ENCODE data around the gene LINGO3. TPM values are rescaled to one million over a fixed set of nuclear protein-coding genes. Genes with fewer than 3 reads are reported as not detected.
A peak's percentile ranks its signal among the peaks of the same experiment; 100 is the strongest.

LINGO3 gene
- total RNA-seq, 4 donors from 2014 or later, result not detected

DNA sequence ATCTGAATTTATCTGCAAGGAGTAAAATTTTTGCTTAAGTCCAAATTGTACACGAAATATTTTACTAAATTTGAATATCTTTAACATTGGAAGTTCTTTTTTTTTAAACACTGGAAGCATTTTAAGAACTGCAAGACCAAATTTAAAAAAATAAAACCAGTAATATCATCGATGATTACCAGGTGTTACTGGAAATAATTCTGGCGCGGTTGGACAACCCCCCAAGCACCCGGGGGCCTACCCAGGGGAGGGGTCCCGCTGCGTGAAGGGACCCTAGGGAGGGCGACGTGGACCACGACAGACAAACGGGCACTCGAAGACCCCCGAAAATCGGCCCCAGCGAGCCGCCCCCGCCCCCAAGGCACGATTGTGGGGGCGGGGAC lies 39.1 kb downstream of the LINGO3 start:
- peaks cover 15 to 25% (median 21%) of the 10 kb centered on the region in 4 donors for H3K36me3 ChIP-seq
- H3K27ac ChIP-seq (replicated peaks in 1 of 4), result peak overlapping the region; percentile 99 to 100 (median 100)
- peak overlapping the region; percentile 82 to 100 (median 98) for H3K4me3 ChIP-seq
- WGBS, result 2% methylated on average over 8 of the region's 19 CpGs
- DNase-seq (ENCODE audit: extremely low spot score), result no peak
- peaks cover 36 to 55% (median 49%) of the 10 kb centered on the region in 4 donors for H3K4me1 ChIP-seq
- intact Hi-C loops (cut with DNase I), result no loop called here
- no peaks in the 10 kb centered on the region for H3K9me3 ChIP-seq
- TF ChIP-seq POLR2AphosphoS5 (IDR thresholded peaks at IDR 0.05), result no peak
- no peak for TF ChIP-seq EP300 (IDR thresholded peaks at IDR 0.05)
- H3K27me3 ChIP-seq, result no peaks in the 10 kb centered on the region

- Histone ChIP-seq H3K4me1 (peaks cover 32 to 51% (median 45%) of the 10 kb centered on the region in 4 donors), H3K4me3 (peak overlapping the region; percentile 82 to 100 (median 98)), H3K9me3 (no peaks in the 10 kb centered on the region), H3K27ac (replicated peaks in 1 of 4) (peak overlapping the region in 2 of 4 donors; percentile 99 to 100), H3K36me3 (peaks cover 15 to 24% (median 20%) of the 10 kb centered on the region in 4 donors), H3K27me3 (no peaks in the 10 kb centered on the region)
- 79% methylated on average over 4 of the region's 4 CpGs for WGBS
- DNase-seq (ENCODE audit: extremely low spot score), result no peak
- intact Hi-C loops (cut with DNase I), result no loop called here
- no peak for TF ChIP-seq POLR2AphosphoS5 (IDR thresholded peaks at IDR 0.05)
- no peak for TF ChIP-seq EP300 (IDR thresholded peaks at IDR 0.05)
- no peak for TF ChIP-seq CTCF (IDR thresholded peaks at IDR 0.05)
- no peak for TF ChIP-seq POLR2A (IDR thresholded peaks at IDR 0.05; ENCODE audit: low read depth)
These were observed 39.5 kb downstream of the LINGO3 start for GRCh38 chr19:2268480-2268830.

GRCh38 chr19:2266183-2266993 lies 41.6 kb downstream of the LINGO3 start:
- TF ChIP-seq CTCF (IDR thresholded peaks at IDR 0.05), result no peak
- no peak for TF ChIP-seq EP300 (IDR thresholded peaks at IDR 0.05)
- peak; percentile 20 to 60 for TF ChIP-seq POLR2AphosphoS5 (IDR thresholded peaks at IDR 0.05)
- TF ChIP-seq POLR2A (IDR thresholded peaks at IDR 0.05; ENCODE audit: low read depth), result no peak

DNA sequence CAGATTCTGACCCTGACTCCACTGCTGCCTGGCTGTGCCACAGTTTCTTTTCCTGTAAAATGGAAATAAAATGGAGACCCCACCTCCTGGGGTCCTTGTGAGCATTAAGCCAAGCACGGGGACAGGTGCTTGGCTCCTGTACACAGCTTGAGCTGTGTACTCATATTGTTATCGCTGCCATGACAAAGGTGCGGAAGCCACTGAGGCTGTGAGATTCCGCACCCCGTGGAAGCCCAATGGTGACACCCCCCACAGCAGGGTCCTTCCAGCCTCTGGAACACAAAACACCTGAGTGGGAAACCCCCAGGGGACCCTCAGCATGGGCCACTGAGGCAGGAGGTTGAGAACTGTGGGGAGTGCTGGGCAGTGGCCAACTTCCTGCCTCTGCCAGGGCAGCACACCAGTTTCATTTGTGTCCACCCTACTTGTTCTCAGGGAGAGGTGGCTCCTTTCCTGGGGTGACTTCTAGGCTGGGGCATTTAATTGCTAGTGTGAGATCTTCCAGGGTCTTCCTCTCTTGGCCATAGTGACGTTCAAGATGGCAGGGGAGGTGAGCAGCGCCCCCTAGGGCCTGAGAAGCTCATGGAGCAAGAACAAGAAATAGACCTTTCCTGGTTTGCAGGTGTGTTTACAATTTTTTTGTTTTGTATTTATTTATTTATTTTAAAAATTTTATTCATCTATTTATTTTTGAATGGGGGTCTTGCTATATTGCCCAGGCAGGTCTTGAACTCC lies 46.3 kb downstream of the LINGO3 start:
- H3K4me3 ChIP-seq, result no peak overlapping the region
- H3K27ac ChIP-seq (replicated peaks in 1 of 4), result no peak overlapping the region
- no peaks in the 10 kb centered on the region for H3K27me3 ChIP-seq
- intact Hi-C loops (cut with DNase I), result no loop called here
- WGBS, result 40% methylated on average over 3 of the region's 7 CpGs
- DNase-seq (ENCODE audit: extremely low spot score), result no peak
- peaks cover 4 to 6% (median 5%) of the 10 kb centered on the region in 4 donors for H3K4me1 ChIP-seq
- TF ChIP-seq POLR2A (IDR thresholded peaks at IDR 0.05; ENCODE audit: low read depth) (no peak), CTCF (IDR thresholded peaks at IDR 0.05) (peak; percentile 31 to 52 (median 43))
- H3K36me3 ChIP-seq, result no peaks in the 10 kb centered on the region
- no peaks in the 10 kb centered on the region for H3K9me3 ChIP-seq

More at GRCh38 chr19:2266183-2266993, 41.6 kb downstream of the LINGO3 start:
- Histone ChIP-seq H3K9me3 (no peaks in the 10 kb centered on the region), H3K4me1 (peaks cover 11 to 30% (median 24%) of the 10 kb centered on the region in 4 donors), H3K36me3 (peaks cover 0 to 3% (median 2%) of the 10 kb centered on the region in 4 donors), H3K27ac (replicated peaks in 1 of 4) (peak overlapping the region; percentile 21 to 62 (median 42)), H3K4me3 (no peak overlapping the region), H3K27me3 (no peaks in the 10 kb centered on the region)
- WGBS, result 54% methylated on average over 13 of the region's 18 CpGs
- DNase-seq (ENCODE audit: extremely low spot score), result peak; percentile 94
- intact Hi-C loops (cut with DNase I), result no loop called here

DNA sequence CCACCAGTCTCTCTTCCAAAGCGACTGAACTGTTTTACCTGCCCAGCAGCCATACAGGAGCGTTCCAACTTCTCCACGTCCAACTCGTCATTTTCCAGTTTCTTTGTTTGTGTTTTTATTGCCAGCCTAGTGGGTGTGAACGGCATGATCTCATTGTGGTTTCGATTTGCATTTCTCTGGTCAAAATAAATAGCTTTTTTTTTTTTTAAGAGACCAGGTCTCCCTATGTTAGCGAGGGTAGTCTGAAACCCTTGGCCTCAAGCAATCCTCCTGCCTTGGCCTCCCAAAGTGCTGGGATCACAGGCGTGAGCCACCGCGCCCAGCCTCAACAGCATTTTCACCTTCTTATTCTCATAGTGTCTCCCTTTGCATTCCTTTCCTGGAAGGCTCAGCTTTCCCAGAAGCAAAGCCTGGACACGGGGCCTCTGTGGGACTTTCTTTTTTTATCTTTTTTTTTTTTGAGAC lies 47.6 kb downstream of the LINGO3 start:
- intact Hi-C loops (cut with DNase I), result no loop called here
- no peaks in the 10 kb centered on the region for H3K4me1 ChIP-seq
- DNase-seq (ENCODE audit: extremely low spot score), result no peak
- no peaks in the 10 kb centered on the region for H3K36me3 ChIP-seq
- TF ChIP-seq POLR2AphosphoS5 (IDR thresholded peaks at IDR 0.05) (no peak), POLR2A (IDR thresholded peaks at IDR 0.05; ENCODE audit: low read depth) (no peak), CTCF (IDR thresholded peaks at IDR 0.05) (no peak), EP300 (IDR thresholded peaks at IDR 0.05) (no peak)
- WGBS, result 75% methylated on average over 11 of the region's 11 CpGs
- H3K9me3 ChIP-seq, result no peaks in the 10 kb centered on the region
- no peaks in the 10 kb centered on the region for H3K27me3 ChIP-seq
- no peak overlapping the region for H3K4me3 ChIP-seq
- no peak overlapping the region for H3K27ac ChIP-seq (replicated peaks in 1 of 4)
